K562 (cell line): ENCODE results near the gene CMIP. TPM values are rescaled to one million over a fixed set of nuclear protein-coding genes. Genes with fewer than 3 reads are reported as not detected.
A peak's percentile ranks its signal among the peaks of the same experiment; 100 is the strongest.

Source experiments
- AFF1 ChIP-seq, 2 experiments: fragments of 450-650 bp; IDR thresholded peaks; 2 replicates each; pipeline ENCODE4 v1.6.1; 2018; ENCODE audit warnings: mild to moderate bottlenecking in 2 of 2, low read depth in 1 of 2; ENCODE audit not compliant: partially characterized antibody in 2 of 2
- CBFA2T2 ChIP-seq: fragments of 450-650 bp; conservative IDR thresholded peaks from 2 replicates; pipeline ENCODE4 v1.6.1; 2017; ENCODE audit warnings: mild to moderate bottlenecking
- CHCHD3 ChIP-seq: fragments of 250-450 bp; sonication (Bioruptor Pico); IDR thresholded peaks from 2 replicates; pipeline ENCODE4 v2.1.2; 2022; ENCODE audit warnings: mild to moderate bottlenecking
- EP300 ChIP-seq: IDR thresholded peaks from 2 replicates; pipeline ENCODE4 v1.6.1; 2012; ENCODE audit warnings: low read length, improper control_type of control experiment
- FOXP1 ChIP-seq: sonication (generic); formaldehyde crosslinking; IDR thresholded peaks from 2 replicates; pipeline ENCODE4 v1.8.0; 2022; ENCODE audit warnings: mild to moderate bottlenecking, missing genetic modification reagents
- MXD1 ChIP-seq: fragments of 250-450 bp; sonication (Bioruptor Pico); IDR thresholded peaks from 2 replicates; pipeline ENCODE4 v1.8.0; 2021; ENCODE audit warnings: borderline replicate concordance, mild to moderate bottlenecking, moderate library complexity; ENCODE audit not compliant: poor library complexity, severe bottlenecking
- MYBL2 ChIP-seq, 2 experiments: fragments of 450-650 bp in 1 of 2; sonication (generic) in 1 of 2; formaldehyde crosslinking in 1 of 2; IDR thresholded peaks; 2 replicates each; pipeline versions ENCODE4 v1.6.1 to v1.8.1; 2017 to 2022; ENCODE audit warnings: borderline replicate concordance in 1 of 2, inconsistent platforms in 1 of 2, low read depth in 1 of 2, mild to moderate bottlenecking in 1 of 2, missing genetic modification reagents in 1 of 2, moderate library complexity in 1 of 2
- NRF1 ChIP-seq, 2 experiments: fragments of 450-650 bp; IDR thresholded peaks in 1 of 2; conservative IDR thresholded peaks in 1 of 2; 2 replicates each; pipeline ENCODE4 v1.6.1; 2014; ENCODE audit warnings: mild to moderate bottlenecking in 2 of 2
- RNF2 ChIP-seq: sonication (generic); IDR thresholded peaks from 2 replicates; pipeline ENCODE4 v1.6.1; 2016
- SMAD3 ChIP-seq: fragments of 450-650 bp; formaldehyde crosslinking; conservative IDR thresholded peaks from 2 replicates; pipeline ENCODE4 v1.4.0; 2020; ENCODE audit warnings: mild to moderate bottlenecking
- ZBTB40 ChIP-seq, 2 experiments: fragments of 450-650 bp in 1 of 2; sonication (generic) in 1 of 2; formaldehyde crosslinking in 1 of 2; IDR thresholded peaks; 2 replicates each; pipeline versions ENCODE4 v1.7.1 to v1.9.0; 2016 to 2022; ENCODE audit warnings: inconsistent platforms in 1 of 2, mild to moderate bottlenecking in 1 of 2, missing genetic modification reagents in 1 of 2
- ZFX ChIP-seq: sonication (generic); formaldehyde crosslinking; IDR thresholded peaks from 2 replicates; pipeline ENCODE4 v1.8.0; 2022; ENCODE audit warnings: mild to moderate bottlenecking, missing genetic modification reagents, moderate library complexity
- ZNF354B ChIP-seq: fragments of 250-450 bp; sonication (Bioruptor Pico); IDR thresholded peaks from 2 replicates; pipeline ENCODE4 v1.4.0; 2020
- polyA plus RNA-seq, 8 experiments: library from polyadenylated mRNA; depleted of rRNA in 4 of 8; stranded (reverse) in 5 of 8; unstranded in 3 of 8; fragments of >200 nt; fragmentation: Nextera tagmentation in 2 of 8; fragmentation: Illumina TruSeq in 1 of 8; extraction: Ambion mirVana in 2 of 8; extraction: Trizol in 1 of 8; gene quantifications; 2 replicates each; pipeline versions ENCODE4 v1.2.1 to v1.2.3, GENCODE V29; 2011 to 2014; ENCODE audit warnings: inconsistent platforms in 1 of 8, missing spikeins in 1 of 8
- total RNA-seq, 7 experiments: library from RNA; depleted of rRNA in 6 of 7; stranded (reverse); fragments of >200 nt in 6 of 7; fragmentation: Illumina TruSeq in 2 of 7; extraction: Trizol in 2 of 7; gene quantifications; 2 replicates each; pipeline versions ENCODE4 v1.2.1 to v1.2.3, GENCODE V29; 2011 to 2021; ENCODE audit warnings: low replicate concordance in 1 of 7

Gene CMIP
- total and polyA plus RNA-seq, 9 of the 15 experiments (the other 6 are each of a cell fraction or from before 2014, with no cell fraction given), result 0.94 to 82.5 (median 10.3) TPM

- TF ChIP-seq MXD1 (no peak), ZNF354B (no peak), SMAD3 (CRISPR knock-in tag) (no peak), CBFA2T2 (no peak), CHCHD3 (CRISPR knock-in tag) (no peak), MYBL2 (IDR thresholded peaks at IDR 0.05; ENCODE audit: low read depth) (peak; percentile 26; the same call in 1 of the 2 replicates), MYBL2 (CRISPR knock-in tag; IDR thresholded peaks at IDR 0.05; ENCODE audit: borderline replicate concordance) (no peak), ZBTB40 (IDR thresholded peaks at IDR 0.05) (0 out of 2 replicates have a peak, but pooled peaks have one; percentile 37), ZBTB40 (CRISPR knock-in tag; IDR thresholded peaks at IDR 0.05) (no peak), FOXP1 (CRISPR knock-in tag) (no peak), RNF2 (peak; percentile 36; the same call in 1 of the 2 replicates), EP300 (peak; percentile 69), AFF1 (IDR thresholded peaks at IDR 0.05; ENCODE audit: low read depth in 1 of 2, partially characterized antibody in 2 of 2) (no peak), ZFX (CRISPR knock-in tag) (no peak), NRF1 (conservative IDR thresholded peaks at IDR 0.05 in 1 of 2, IDR thresholded peaks at IDR 0.05 in 1 of 2) (no peak)
Measured at GRCh38 chr16:81636298-81636993, 191.8 kb downstream of the CMIP start (continued).
